MM.1S (cell line): ENCODE results near the gene NUDT5.

Experiments
- DNase-seq: peaks from one replicate; pipeline ENCODE4 v3.0.0-alpha.2; 2015
- H2AFZ ChIP-seq: fragments of 300-600 bp; sonication (generic); 2 replicates; pipeline ENCODE4 v1.6.0; 2016; ENCODE audit warnings: antibody characterized with exemption, low read length
- H3F3A ChIP-seq: fragments of 300-600 bp; sonication (generic); 2 replicates; pipeline ENCODE4 v1.6.1; 2016; ENCODE audit warnings: mild to moderate bottlenecking, antibody characterized with exemption, low read length, moderate library complexity, mixed read lengths; ENCODE audit not compliant: insufficient read depth
- H3K27ac ChIP-seq: fragments of 300-600 bp; sonication (generic); 2 replicates; pipeline ENCODE4 v1.5.1; 2016; ENCODE audit warnings: mild to moderate bottlenecking, low read length
- H3K27me3 ChIP-seq: fragments of 300-600 bp; sonication (generic); replicated peaks from 2 replicates; pipeline ENCODE4 v1.6.0; 2016; ENCODE audit warnings: low read length; ENCODE audit not compliant: insufficient read depth
- H3K36me3 ChIP-seq: fragments of 300-600 bp; sonication (generic); replicated peaks from 2 replicates; pipeline ENCODE4 v1.6.1; 2016; ENCODE audit warnings: mild to moderate bottlenecking, low read length, mixed read lengths; ENCODE audit not compliant: insufficient read depth
- H3K4me1 ChIP-seq: fragments of 300-600 bp; sonication (generic); 2 replicates; pipeline ENCODE4 v1.6.1; 2016; ENCODE audit warnings: low read length, mixed read lengths
- H3K4me2 ChIP-seq: fragments of 300-600 bp; sonication (generic); 2 replicates; pipeline ENCODE4 v1.6.0; 2016; ENCODE audit warnings: low read depth, low read length
- H3K4me3 ChIP-seq: fragments of 300-600 bp; sonication (generic); 2 replicates; pipeline ENCODE4 v1.5.1; 2016; ENCODE audit warnings: low read length, mixed read lengths
- H3K79me2 ChIP-seq: fragments of 300-600 bp; sonication (generic); 2 replicates; pipeline ENCODE4 v1.6.1; 2016; ENCODE audit warnings: mixed run types, low read length, mixed read lengths
- H3K9ac ChIP-seq: fragments of 300-600 bp; sonication (generic); 2 replicates; pipeline ENCODE4 v1.6.1; 2016; ENCODE audit warnings: low read length, mixed read lengths
- H3K9me2 ChIP-seq: fragments of 300-600 bp; sonication (generic); replicated peaks from 2 replicates; pipeline ENCODE4 v1.6.1; 2016; ENCODE audit warnings: mild to moderate bottlenecking, low read length, mixed read lengths; ENCODE audit not compliant: insufficient read depth
- H3K9me3 ChIP-seq: fragments of 300-600 bp; sonication (generic); replicated peaks from 2 replicates; pipeline ENCODE4 v1.6.1; 2016; ENCODE audit warnings: mild to moderate bottlenecking, low read length, mixed read lengths; ENCODE audit not compliant: insufficient read depth
- H4K20me1 ChIP-seq: fragments of 300-600 bp; sonication (generic); 2 replicates; pipeline ENCODE4 v1.6.1; 2016; ENCODE audit warnings: mild to moderate bottlenecking, low read length, moderate library complexity, mixed read lengths; ENCODE audit not compliant: insufficient read depth
- EZH2 ChIP-seq: fragments of 300-600 bp; sonication (generic); optimal IDR thresholded peaks from 2 replicates; pipeline ENCODE3; 2017; ENCODE audit warnings: low read depth, mild to moderate bottlenecking, antibody characterized with exemption, low read length, mixed read lengths
- EZH2phosphoT487 ChIP-seq: fragments of 300-600 bp; sonication (generic); IDR thresholded peaks from 2 replicates; pipeline ENCODE4 v1.6.1; 2018; ENCODE audit warnings: antibody characterized with exemption, low read length
- TF ChIP-seq, protein P1 (sequence below): fragments of 300-600 bp; sonication (generic); IDR thresholded peaks from 2 replicates; pipeline ENCODE4 v1.5.1; 2016; ENCODE audit warnings: antibody characterized with exemption, low read length, mixed read lengths

Gene NUDT5

GRCh38 chr10:12181065-12181775 is 14.5 kb downstream of the NUDT5 start:
- no peak for TF ChIP-seq EZH2
- TF ChIP-seq EZH2phosphoT487: no peak
- TF ChIP-seq, protein P1, sequence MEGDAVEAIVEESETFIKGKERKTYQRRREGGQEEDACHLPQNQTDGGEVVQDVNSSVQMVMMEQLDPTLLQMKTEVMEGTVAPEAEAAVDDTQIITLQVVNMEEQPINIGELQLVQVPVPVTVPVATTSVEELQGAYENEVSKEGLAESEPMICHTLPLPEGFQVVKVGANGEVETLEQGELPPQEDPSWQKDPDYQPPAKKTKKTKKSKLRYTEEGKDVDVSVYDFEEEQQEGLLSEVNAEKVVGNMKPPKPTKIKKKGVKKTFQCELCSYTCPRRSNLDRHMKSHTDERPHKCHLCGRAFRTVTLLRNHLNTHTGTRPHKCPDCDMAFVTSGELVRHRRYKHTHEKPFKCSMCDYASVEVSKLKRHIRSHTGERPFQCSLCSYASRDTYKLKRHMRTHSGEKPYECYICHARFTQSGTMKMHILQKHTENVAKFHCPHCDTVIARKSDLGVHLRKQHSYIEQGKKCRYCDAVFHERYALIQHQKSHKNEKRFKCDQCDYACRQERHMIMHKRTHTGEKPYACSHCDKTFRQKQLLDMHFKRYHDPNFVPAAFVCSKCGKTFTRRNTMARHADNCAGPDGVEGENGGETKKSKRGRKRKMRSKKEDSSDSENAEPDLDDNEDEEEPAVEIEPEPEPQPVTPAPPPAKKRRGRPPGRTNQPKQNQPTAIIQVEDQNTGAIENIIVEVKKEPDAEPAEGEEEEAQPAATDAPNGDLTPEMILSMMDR: no peak
- Histone ChIP-seq H3K9ac (no peak overlapping the region), H3K79me2 (no peaks in the 10 kb centered on the region), H3K9me2 (no peaks in the 10 kb centered on the region), H3K27ac (no peak overlapping the region), H4K20me1 (no peaks in the 10 kb centered on the region), H3K4me2 (no peak overlapping the region), H3F3A (no peaks in the 10 kb centered on the region), H2AFZ (no peak overlapping the region), H3K36me3 (no peaks in the 10 kb centered on the region), H3K27me3 (no peaks in the 10 kb centered on the region), H3K4me1 (no peaks in the 10 kb centered on the region), H3K4me3 (no peak overlapping the region), H3K9me3 (no peaks in the 10 kb centered on the region)
- no peak for DNase-seq

DNA sequence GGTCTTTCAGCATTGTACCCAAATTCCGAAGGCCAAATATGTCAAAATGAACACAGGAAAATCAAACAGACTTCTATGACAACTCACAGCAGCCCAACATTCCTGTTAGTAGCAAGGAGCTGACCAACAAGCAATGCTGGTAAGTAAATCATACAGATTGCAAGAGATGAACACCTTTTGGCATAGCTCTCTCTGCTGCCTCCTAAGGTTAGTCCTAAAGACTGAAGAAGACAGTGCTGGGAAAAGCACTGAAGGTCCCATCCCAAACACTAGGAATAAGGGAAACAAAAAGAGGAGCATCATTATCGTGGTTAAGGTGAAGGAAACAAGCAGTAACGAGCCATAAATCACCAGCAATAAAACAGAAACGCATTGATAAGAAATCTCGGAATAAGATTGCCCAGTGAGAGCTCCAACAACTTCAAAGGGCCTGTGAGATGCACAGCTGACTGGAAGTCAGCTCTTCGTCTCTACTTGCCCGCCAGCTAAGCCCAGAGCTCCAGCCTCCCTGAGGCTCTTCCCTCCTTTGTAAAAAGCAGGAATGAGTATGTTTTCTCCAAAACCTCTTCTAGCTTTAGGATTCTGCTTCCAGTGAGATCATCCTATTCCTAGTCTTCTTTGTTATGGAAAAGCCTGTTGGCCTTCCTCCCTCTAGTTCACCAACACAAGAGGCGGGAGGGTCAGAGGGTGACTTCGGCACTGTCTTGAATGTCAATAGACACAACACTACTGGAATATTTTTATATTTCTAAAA is 15.3 kb downstream of the NUDT5 start:
- H3K4me2 ChIP-seq: no peak overlapping the region
- H3K27ac ChIP-seq: no peak overlapping the region
- TF ChIP-seq EZH2: no peak
- TF ChIP-seq EZH2phosphoT487: no peak
- TF ChIP-seq, protein P1: no peak

DNA sequence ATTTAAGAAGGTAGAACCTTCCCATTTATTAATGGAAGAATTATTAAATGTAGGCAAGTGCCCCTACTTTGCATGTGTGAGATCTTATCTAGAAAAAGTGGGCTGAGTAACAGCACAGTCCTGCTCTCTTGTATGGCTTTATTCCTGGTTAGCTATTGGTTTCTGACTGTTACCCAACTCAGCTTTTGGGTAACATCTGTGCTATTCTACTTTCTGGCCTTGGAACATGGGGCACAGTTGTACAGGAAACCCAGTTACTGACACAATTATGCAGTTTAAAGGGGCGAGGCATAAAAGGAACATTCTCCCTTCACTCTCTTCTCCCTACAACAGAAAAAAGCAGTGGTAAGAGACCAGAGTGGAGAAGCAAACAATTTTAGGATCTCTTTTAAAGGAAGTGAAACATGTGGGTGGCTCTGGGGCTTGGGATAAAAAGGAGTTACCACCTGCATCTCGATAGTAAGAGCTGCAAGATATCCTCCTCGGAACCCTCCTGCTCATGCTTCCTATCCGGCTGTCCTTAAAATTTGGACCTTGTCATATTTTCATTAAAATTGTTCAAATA is 16.0 kb downstream of the NUDT5 start:
- no peaks in the 10 kb centered on the region for H3K9me2 ChIP-seq
- no peaks in the 10 kb centered on the region for H3K27me3 ChIP-seq
- H4K20me1 ChIP-seq: no peaks in the 10 kb centered on the region
- H3K4me1 ChIP-seq: no peaks in the 10 kb centered on the region
- no peaks in the 10 kb centered on the region for H3K79me2 ChIP-seq
- no peaks in the 10 kb centered on the region for H3K9me3 ChIP-seq
- no peak overlapping the region for H3K4me2 ChIP-seq
- H3K4me3 ChIP-seq: no peak overlapping the region
- DNase-seq: no peak
- no peaks in the 10 kb centered on the region for H3K36me3 ChIP-seq
- TF ChIP-seq EZH2phosphoT487 (no peak), EZH2 (no peak)
- TF ChIP-seq, protein P1: no peak
- no peaks in the 10 kb centered on the region for H3F3A ChIP-seq
- no peak overlapping the region for H2AFZ ChIP-seq
- H3K27ac ChIP-seq: no peak overlapping the region
- no peak overlapping the region for H3K9ac ChIP-seq

More for the DNA sequence above, 15.3 kb downstream of the NUDT5 start:
- DNase-seq: no peak
- H3K4me3 ChIP-seq: no peak overlapping the region
- H4K20me1 ChIP-seq: no peaks in the 10 kb centered on the region
- no peaks in the 10 kb centered on the region for H3K27me3 ChIP-seq
- no peaks in the 10 kb centered on the region for H3K36me3 ChIP-seq
- no peak overlapping the region for H3K9ac ChIP-seq
- no peaks in the 10 kb centered on the region for H3F3A ChIP-seq
- no peak overlapping the region for H2AFZ ChIP-seq
- no peaks in the 10 kb centered on the region for H3K4me1 ChIP-seq
- H3K9me3 ChIP-seq: no peaks in the 10 kb centered on the region
- no peaks in the 10 kb centered on the region for H3K79me2 ChIP-seq
- H3K9me2 ChIP-seq: no peaks in the 10 kb centered on the region
